HUES48 (cell line): ENCODE data around the gene AMIGO1.

Experiments used
- H3K27ac ChIP-seq: one replicate; pipeline ENCODE4 v1.7.0; 2013; ENCODE audit warnings: low read depth, low read length, inconsistent platforms
- H3K27me3 ChIP-seq: 2 replicates; pipeline ENCODE4 v1.6.1; 2013; ENCODE audit warnings: mild to moderate bottlenecking, low read length; ENCODE audit not compliant: control insufficient read depth, insufficient read depth
- H3K36me3 ChIP-seq: 2 replicates; pipeline ENCODE4 v1.6.1; 2013; ENCODE audit warnings: low read length; ENCODE audit not compliant: control insufficient read depth, insufficient read depth
- H3K4me1 ChIP-seq: 2 replicates; pipeline ENCODE4 v1.6.1; 2013; ENCODE audit warnings: mild to moderate bottlenecking, low read length; ENCODE audit not compliant: control insufficient read depth, insufficient read depth
- H3K4me3 ChIP-seq: 2 replicates; pipeline ENCODE4 v1.5.1; 2013; ENCODE audit warnings: mild to moderate bottlenecking, low read depth, low read length
- H3K9ac ChIP-seq: 2 replicates; pipeline ENCODE4 v1.6.1; 2013; ENCODE audit warnings: mild to moderate bottlenecking, low read depth, low read length, moderate library complexity
- H3K9me3 ChIP-seq: 2 replicates; pipeline ENCODE4 v1.6.1; 2013; ENCODE audit warnings: low read length; ENCODE audit not compliant: control insufficient read depth, insufficient read depth

Gene AMIGO1

DNA sequence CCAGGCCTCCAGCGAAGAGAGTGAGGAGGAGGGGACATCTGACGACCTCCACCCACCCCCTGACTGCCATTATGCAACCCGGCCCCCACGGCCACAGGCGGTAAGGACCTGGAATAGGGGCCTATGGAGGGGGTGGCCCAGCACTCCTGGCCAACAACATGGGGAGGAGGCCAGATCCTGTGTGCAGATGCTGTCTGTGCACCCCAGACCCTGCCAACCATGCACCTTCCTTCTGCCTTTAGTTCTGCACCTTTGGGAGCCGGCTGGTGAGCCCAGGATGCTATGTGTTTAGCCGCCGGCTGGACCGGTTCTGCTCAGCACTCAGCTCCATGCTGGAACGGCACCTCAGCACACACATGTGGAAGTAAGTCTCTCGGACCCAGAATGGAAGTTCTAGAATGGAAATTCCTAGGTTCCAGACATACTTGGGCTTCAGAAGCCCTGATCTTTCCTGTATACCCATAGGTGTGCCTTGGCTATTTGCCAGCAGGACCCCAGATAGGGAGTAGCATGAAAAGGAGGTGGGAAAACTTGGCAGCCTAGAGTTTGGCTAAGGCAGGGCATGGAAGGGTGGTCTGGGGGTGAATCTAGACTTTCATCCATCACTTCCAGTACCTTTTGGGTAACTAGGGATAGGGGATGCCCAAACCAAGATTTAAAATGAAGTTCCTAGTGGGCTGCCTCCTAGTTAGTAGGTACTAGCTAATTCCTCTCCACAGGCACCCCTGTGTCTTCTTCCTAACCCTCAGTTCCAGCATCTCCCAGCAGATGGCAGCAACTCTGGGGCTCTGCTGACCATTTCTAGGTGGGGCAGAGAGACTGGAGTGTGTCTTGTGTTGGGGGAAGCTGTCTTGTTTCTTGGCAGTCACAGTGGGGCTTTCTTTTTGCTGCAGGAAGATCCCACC lies 19.2 kb downstream of the AMIGO1 start:
- no peaks in the 10 kb centered on the region for H3K27me3 ChIP-seq
- no peak overlapping the region for H3K9ac ChIP-seq
- H3K4me1 ChIP-seq, result peaks cover 7% of the 10 kb centered on the region; the same call in 1 of the 2 replicates
- H3K27ac ChIP-seq, result no peak overlapping the region
- H3K36me3 ChIP-seq, result peaks cover 44% of the 10 kb centered on the region; the same call in 1 of the 2 replicates
- H3K9me3 ChIP-seq, result no peaks in the 10 kb centered on the region
- no peak overlapping the region for H3K4me3 ChIP-seq

DNA sequence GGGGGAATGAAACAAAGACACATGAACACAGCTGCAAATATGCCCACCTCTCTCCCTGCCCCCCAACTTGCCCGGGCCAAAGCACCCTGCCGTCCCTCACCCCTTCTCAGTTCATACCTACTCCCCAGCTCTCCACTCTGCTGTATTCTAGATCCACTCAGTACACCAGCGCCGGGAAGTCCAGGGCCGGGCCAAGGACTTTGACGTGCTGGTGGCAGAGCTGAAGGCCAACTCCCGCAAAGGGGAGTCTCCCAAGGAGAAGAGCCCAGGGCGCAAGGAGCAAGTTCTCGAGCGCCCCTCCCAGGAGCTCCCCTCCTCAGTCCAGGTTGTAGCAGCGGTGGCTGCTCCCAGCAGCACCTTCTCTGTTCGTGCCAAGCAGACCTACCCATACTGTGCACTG lies 20.8 kb downstream of the AMIGO1 start:
- H3K27ac ChIP-seq, result no peak overlapping the region
- H3K36me3 ChIP-seq, result peaks cover 44% of the 10 kb centered on the region; the same call in 1 of the 2 replicates
- H3K9ac ChIP-seq, result no peak overlapping the region
- H3K9me3 ChIP-seq, result no peaks in the 10 kb centered on the region
- H3K27me3 ChIP-seq, result no peaks in the 10 kb centered on the region
- H3K4me1 ChIP-seq, result peaks cover 8% of the 10 kb centered on the region; the same call in 1 of the 2 replicates
- H3K4me3 ChIP-seq, result no peak overlapping the region

DNA sequence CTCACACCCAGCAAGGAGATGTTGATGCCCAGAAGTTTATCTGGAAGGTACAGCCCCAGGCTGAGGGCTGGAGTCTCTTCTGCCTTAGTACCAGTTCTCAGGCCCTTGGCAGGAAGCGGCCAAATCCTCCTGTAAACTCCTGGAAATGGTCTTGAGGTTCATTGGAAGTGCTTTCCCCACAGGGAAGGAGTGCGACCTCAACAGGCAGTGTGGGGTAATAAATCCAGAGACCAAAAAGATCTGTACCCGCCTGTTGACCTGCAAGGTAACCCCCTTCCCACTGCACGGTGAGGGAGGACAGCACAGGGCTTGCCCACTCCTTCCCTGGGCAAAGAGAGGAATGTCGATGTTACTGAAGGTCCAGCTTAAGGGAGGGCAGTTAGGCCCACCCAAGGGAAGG lies 21.3 kb downstream of the AMIGO1 start:
- H3K4me3 ChIP-seq, result no peak overlapping the region
- no peaks in the 10 kb centered on the region for H3K9me3 ChIP-seq
- peaks cover 6% of the 10 kb centered on the region; the same call in 1 of the 2 replicates for H3K4me1 ChIP-seq
- peaks cover 44% of the 10 kb centered on the region; the same call in 1 of the 2 replicates for H3K36me3 ChIP-seq
- H3K27ac ChIP-seq, result no peak overlapping the region
- H3K9ac ChIP-seq, result no peak overlapping the region
- H3K27me3 ChIP-seq, result no peaks in the 10 kb centered on the region

DNA sequence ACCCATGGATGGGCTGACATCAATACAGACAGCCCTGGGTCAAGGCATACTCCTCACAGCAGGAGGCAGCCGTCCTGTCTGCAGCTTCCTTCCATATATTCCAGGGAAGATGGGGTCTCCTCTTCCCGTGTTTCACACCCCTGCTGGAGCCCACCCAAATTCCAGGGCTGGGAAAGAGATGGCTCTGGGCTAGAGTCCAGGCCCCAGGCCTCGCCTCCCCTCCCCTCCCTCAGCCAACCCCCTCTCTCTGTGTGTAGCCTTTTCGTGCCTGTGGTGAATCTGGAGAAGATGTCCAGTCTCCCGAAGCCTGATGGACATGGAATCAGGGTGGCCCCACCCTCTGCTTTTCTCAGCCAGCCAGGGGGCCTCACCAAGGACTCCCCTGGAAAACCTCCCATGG lies 22.3 kb downstream of the AMIGO1 start:
- Histone ChIP-seq H3K27ac (no peak overlapping the region), H3K27me3 (no peaks in the 10 kb centered on the region), H3K36me3 (peaks cover 44% of the 10 kb centered on the region; the same call in 1 of the 2 replicates), H3K4me1 (peaks cover 9% of the 10 kb centered on the region; the same call in 1 of the 2 replicates), H3K4me3 (no peak overlapping the region), H3K9me3 (no peaks in the 10 kb centered on the region), H3K9ac (no peak overlapping the region)

DNA sequence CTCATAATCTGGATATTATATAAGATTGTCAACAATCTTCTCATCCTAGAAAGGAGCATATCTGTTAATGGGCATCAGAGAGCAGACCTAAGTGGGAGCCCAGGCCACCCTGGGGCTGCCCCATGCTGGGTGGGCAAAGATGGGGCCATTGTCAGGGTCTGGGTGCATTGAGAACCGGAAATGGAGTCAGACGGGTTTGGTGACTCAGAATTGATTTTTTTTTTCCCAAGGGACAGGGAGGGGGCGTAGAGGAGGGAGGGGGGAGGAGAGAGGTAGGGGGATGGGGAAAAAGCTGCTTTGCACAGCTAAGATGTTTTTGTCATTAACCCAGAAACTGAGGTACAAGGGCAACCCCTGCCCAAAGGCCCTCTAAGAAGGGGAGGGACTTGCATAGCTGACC lies 24.5 kb downstream of the AMIGO1 start:
- Histone ChIP-seq H3K27me3 (no peaks in the 10 kb centered on the region), H3K27ac (peak overlapping the region; percentile 96), H3K9me3 (no peaks in the 10 kb centered on the region), H3K36me3 (peaks cover 31% of the 10 kb centered on the region; the same call in 1 of the 2 replicates), H3K4me1 (peaks cover 9% of the 10 kb centered on the region; the same call in 1 of the 2 replicates), H3K9ac (0 out of 2 replicates have a peak overlapping the region, but pooled peaks have one; percentile 95), H3K4me3 (peak overlapping the region; percentile 94)

DNA sequence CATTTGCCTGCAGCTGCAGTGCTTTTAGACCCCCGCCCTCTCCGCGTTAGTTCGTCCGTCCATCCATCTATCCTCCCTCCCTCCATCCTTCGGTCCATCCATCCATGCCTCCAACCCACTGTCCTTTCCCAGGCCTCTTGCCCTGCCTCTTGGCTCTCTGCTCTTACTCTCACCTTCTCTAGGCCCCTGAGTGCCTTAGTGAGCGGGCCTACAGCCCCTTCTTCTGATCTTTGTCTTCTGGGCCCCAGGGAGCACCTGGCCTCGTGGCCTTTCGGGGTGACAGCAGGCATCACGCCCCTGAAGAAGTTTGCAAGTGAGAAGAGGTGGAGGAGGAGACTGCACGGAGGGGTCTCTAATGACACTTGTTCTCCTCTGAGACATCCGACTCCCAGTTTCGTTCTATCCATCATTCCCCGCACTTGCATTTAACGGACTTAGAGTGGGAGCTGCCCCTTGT lies 25.0 kb downstream of the AMIGO1 start:
- Histone ChIP-seq H3K27ac (peak overlapping the region; percentile 96), H3K4me3 (peak overlapping the region; percentile 94), H3K9ac (peak overlapping the region; percentile 95), H3K9me3 (no peaks in the 10 kb centered on the region), H3K27me3 (no peaks in the 10 kb centered on the region), H3K36me3 (peaks cover 29% of the 10 kb centered on the region; the same call in 1 of the 2 replicates), H3K4me1 (peaks cover 9% of the 10 kb centered on the region; the same call in 1 of the 2 replicates)

DNA sequence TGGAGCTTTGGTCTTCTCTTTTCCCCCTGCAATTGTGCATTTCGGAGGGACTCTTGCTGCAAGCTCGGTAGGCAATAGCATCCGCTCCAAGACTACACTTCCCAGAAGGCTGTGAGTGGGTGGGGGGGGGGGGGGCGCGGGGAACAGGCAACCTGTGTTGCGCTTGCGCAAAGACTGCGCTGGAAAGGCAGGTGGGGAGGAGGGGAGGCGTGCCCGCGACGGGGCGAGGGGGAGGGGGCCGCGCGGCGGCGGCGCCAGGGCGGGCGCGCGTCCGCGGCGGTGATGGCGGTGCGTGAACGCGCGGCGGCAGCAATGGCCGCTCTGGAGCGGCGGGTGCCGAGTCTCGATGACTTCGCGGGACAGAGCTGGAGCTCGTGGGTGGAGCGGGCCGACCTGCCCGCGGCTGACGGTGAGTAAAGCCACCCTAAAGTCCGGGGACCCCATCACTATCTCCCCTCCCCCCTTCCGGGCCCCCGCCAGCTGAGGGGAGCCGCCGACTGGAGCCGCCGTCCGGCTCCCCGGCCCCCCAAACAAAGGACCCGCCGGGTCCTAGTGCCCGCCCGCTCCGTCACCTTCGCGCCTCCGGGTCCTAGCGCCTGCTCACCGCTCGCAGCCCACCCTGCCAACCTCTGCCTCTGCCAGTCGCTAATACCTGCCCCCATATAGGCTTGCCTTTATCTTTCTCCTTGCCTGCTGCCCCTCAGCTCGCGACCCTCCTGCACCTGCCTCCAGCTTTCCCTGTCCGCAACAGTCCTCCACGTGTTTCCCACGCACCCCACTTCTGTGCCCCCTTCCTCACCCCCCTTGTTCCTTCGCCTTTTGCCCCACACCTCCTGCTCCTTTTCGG lies 25.6 kb downstream of the AMIGO1 start, which contains the start of gene ATXN7L2:
Gene ATXN7L2 (plus strand): TSS at position 234 of the 847 bp plus-strand sequence. CDS start 49 bp downstream, at position 283.
- Histone ChIP-seq H3K9me3 (no peaks in the 10 kb centered on the region), H3K4me1 (peaks cover 9% of the 10 kb centered on the region; the same call in 1 of the 2 replicates), H3K36me3 (peaks cover 22% of the 10 kb centered on the region; the same call in 1 of the 2 replicates), H3K27ac (peak within 1 kb of the TSS; percentile 96), H3K4me3 (peak within 1 kb of the TSS; percentile 94), H3K9ac (peak within 1 kb of the TSS; percentile 95), H3K27me3 (no peaks in the 10 kb centered on the region)

DNA sequence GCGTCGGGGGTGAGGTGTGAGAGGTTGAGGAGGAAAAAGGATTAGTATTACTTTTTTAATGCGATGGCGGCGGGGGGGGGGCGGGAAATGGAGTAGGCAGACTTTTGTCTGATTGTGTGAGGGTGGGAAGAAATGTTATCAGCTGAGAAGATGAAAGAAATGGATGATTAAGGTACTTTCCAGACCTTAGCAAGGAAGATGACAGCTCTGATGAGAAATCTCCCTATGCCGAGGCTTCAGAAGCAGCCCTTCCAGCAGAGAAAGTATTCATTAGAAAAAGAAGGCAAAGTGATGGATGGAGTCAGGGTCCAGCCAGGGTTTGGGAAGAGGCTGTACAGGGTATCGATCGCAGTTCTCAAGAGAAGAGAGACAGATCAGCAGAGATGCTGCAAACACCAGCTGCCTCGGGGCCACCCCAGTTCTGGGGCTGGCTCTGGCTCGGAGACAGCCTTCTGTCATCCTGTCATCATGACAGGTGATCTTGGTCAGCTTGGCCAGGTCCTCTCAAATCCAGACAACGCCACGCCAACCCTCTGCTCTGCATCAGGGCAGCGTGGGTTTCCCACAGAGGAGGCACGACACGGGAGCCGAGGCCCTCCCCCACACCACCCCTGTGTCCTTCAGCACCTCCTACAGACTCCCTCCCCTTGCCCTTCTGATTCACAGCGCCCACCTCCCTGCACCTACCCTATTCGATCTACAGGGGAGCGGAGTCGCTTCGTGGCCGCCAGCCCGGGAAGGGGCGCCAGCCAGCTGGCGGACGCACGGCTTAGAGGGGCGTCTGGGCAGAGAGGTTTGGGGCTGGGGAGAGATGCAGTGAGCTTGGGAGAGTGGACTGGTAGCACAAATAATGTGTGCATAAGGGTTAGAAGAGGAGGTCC lies 26.5 kb downstream of the AMIGO1 start:
- Histone ChIP-seq H3K4me1 (peaks cover 9% of the 10 kb centered on the region; the same call in 1 of the 2 replicates), H3K9me3 (no peaks in the 10 kb centered on the region), H3K4me3 (peak overlapping the region; percentile 94), H3K27ac (no peak overlapping the region), H3K27me3 (no peaks in the 10 kb centered on the region), H3K36me3 (peaks cover 17% of the 10 kb centered on the region; the same call in 1 of the 2 replicates), H3K9ac (no peak overlapping the region)

DNA sequence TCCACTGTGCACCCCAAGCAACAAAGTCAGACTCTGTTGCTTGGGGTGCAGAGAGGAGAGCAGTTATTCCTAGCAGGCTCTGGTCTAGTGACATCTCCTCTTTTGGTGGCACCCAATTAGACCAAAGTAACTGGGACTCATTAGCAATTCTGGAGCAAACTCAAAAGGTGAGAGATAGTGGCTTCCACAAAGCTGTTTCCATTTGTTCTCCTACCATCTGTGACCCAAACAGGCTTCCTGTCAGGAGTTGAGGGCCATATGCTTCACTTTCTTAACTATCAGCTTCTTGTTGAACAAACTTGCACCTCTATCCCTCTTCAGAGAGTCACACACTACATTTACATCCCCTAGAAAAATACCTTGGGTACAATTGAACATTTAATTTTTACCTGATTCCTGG lies 27.3 kb downstream of the AMIGO1 start:
- Histone ChIP-seq H3K36me3 (peaks cover 12% of the 10 kb centered on the region; the same call in 1 of the 2 replicates), H3K27ac (no peak overlapping the region), H3K4me1 (peaks cover 9% of the 10 kb centered on the region; the same call in 1 of the 2 replicates), H3K27me3 (no peaks in the 10 kb centered on the region), H3K9me3 (no peaks in the 10 kb centered on the region), H3K4me3 (no peak overlapping the region), H3K9ac (no peak overlapping the region)

DNA sequence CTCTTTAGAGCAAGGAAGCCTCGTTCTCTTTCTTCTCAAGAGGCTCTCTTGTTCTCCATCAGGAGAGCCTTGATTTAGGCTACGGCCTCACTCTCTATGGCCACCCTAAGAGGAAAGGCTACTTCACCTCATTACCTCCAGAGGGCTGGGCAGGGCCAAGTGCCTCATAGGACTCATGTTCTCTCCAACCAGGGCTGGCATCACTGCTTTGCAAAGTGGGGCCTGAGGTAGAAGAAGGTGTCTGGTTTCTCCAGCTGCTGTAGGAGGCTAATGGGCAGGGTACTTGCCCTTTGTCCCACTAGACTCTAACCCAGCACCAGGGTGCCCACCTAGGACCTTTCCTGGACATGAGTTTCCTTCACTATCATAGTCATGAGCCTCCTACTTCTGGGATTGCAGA lies 27.9 kb downstream of the AMIGO1 start:
- peaks cover 9% of the 10 kb centered on the region; the same call in 1 of the 2 replicates for H3K4me1 ChIP-seq
- H3K9me3 ChIP-seq, result no peaks in the 10 kb centered on the region
- H3K27me3 ChIP-seq, result no peaks in the 10 kb centered on the region
- no peak overlapping the region for H3K4me3 ChIP-seq
- H3K9ac ChIP-seq, result no peak overlapping the region
- H3K36me3 ChIP-seq, result peaks cover 11% of the 10 kb centered on the region; the same call in 1 of the 2 replicates
- H3K27ac ChIP-seq, result no peak overlapping the region
